GM12878 (cell line): ENCODE results near the gene HSPB1.

Experiments used
- ESRRA ChIP-seq: IDR thresholded peaks from 2 replicates; pipeline ENCODE4 v1.6.1; 2012; ENCODE audit warnings: mild to moderate bottlenecking, low read length, improper control_type of control experiment
- JUNB ChIP-seq: IDR thresholded peaks from 2 replicates; pipeline ENCODE4 v1.6.1; 2016; ENCODE audit warnings: antibody characterized with exemption, mild to moderate bottlenecking
- POLR2A ChIP-seq: IDR thresholded peaks from 2 replicates; pipeline ENCODE4 v1.6.1; 2011; ENCODE audit warnings: low read depth, mild to moderate bottlenecking, low read length
- SMAD1 ChIP-seq: fragments of 450-650 bp; IDR thresholded peaks from 2 replicates; pipeline ENCODE4 v1.6.1; 2018; ENCODE audit warnings: mild to moderate bottlenecking, low read depth; ENCODE audit not compliant: partially characterized antibody
- SPI1 ChIP-seq: IDR thresholded peaks from 2 replicates; pipeline ENCODE4 v1.6.1; 2011; ENCODE audit warnings: low read depth, mild to moderate bottlenecking, low read length, moderate library complexity, borderline replicate concordance; ENCODE audit not compliant: insufficient read depth
- TCF12 ChIP-seq: IDR thresholded peaks from 2 replicates; pipeline ENCODE4 v1.6.1; 2011; ENCODE audit warnings: low read depth, mild to moderate bottlenecking, low read length
- TCF3 ChIP-seq: IDR thresholded peaks from 2 replicates; pipeline ENCODE4 v1.6.1; 2012; ENCODE audit warnings: low read depth, mild to moderate bottlenecking, low read length, borderline replicate concordance; ENCODE audit not compliant: insufficient read depth
- YY1 ChIP-seq: IDR thresholded peaks from 2 replicates; pipeline ENCODE4 v1.6.1; 2011; ENCODE audit warnings: low read depth, mild to moderate bottlenecking, low read length
- TF ChIP-seq, protein P1 (sequence below), 3 experiments: IDR thresholded peaks in 2 of 3; conservative IDR thresholded peaks in 1 of 3; 2 replicates each; pipeline ENCODE4 v1.5.1; 2011; ENCODE audit warnings: low read depth in 3 of 3, low read length in 3 of 3, mild to moderate bottlenecking in 3 of 3, control low read depth in 2 of 3, moderate library complexity in 2 of 3, inconsistent platforms in 1 of 3, mixed read lengths in 1 of 3; ENCODE audit not compliant: control insufficient read depth in 2 of 3, insufficient read depth in 1 of 3; ENCODE audit errors: extremely low read depth in 1 of 3
- TF ChIP-seq, protein P2 (sequence below): fragments of 450-650 bp; formaldehyde crosslinking; IDR thresholded peaks from 2 replicates; pipeline ENCODE4 v1.5.0; 2022; ENCODE audit warnings: mild to moderate bottlenecking, missing genetic modification characterization

GRCh38 chr7:76326646-76327233, 24.3 kb downstream of the HSPB1 start:
- TF ChIP-seq ESRRA = no peak
- TF ChIP-seq, protein P1, sequence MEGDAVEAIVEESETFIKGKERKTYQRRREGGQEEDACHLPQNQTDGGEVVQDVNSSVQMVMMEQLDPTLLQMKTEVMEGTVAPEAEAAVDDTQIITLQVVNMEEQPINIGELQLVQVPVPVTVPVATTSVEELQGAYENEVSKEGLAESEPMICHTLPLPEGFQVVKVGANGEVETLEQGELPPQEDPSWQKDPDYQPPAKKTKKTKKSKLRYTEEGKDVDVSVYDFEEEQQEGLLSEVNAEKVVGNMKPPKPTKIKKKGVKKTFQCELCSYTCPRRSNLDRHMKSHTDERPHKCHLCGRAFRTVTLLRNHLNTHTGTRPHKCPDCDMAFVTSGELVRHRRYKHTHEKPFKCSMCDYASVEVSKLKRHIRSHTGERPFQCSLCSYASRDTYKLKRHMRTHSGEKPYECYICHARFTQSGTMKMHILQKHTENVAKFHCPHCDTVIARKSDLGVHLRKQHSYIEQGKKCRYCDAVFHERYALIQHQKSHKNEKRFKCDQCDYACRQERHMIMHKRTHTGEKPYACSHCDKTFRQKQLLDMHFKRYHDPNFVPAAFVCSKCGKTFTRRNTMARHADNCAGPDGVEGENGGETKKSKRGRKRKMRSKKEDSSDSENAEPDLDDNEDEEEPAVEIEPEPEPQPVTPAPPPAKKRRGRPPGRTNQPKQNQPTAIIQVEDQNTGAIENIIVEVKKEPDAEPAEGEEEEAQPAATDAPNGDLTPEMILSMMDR (IDR thresholded peaks at IDR 0.05 in 2 of 3, conservative IDR thresholded peaks at IDR 0.05 in 1 of 3; ENCODE audit: control insufficient read depth in 2 of 3, extremely low read depth in 1 of 3, insufficient read depth in 1 of 3, low read depth in 3 of 3, low read length in 3 of 3) = no peak
- no peak for TF ChIP-seq SMAD1
- no peak for TF ChIP-seq POLR2A
- no peak for TF ChIP-seq JUNB
- no peak for TF ChIP-seq SPI1
- no peak for TF ChIP-seq TCF12
- TF ChIP-seq TCF3 = no peak
- TF ChIP-seq YY1 = no peak
- TF ChIP-seq, protein P2, sequence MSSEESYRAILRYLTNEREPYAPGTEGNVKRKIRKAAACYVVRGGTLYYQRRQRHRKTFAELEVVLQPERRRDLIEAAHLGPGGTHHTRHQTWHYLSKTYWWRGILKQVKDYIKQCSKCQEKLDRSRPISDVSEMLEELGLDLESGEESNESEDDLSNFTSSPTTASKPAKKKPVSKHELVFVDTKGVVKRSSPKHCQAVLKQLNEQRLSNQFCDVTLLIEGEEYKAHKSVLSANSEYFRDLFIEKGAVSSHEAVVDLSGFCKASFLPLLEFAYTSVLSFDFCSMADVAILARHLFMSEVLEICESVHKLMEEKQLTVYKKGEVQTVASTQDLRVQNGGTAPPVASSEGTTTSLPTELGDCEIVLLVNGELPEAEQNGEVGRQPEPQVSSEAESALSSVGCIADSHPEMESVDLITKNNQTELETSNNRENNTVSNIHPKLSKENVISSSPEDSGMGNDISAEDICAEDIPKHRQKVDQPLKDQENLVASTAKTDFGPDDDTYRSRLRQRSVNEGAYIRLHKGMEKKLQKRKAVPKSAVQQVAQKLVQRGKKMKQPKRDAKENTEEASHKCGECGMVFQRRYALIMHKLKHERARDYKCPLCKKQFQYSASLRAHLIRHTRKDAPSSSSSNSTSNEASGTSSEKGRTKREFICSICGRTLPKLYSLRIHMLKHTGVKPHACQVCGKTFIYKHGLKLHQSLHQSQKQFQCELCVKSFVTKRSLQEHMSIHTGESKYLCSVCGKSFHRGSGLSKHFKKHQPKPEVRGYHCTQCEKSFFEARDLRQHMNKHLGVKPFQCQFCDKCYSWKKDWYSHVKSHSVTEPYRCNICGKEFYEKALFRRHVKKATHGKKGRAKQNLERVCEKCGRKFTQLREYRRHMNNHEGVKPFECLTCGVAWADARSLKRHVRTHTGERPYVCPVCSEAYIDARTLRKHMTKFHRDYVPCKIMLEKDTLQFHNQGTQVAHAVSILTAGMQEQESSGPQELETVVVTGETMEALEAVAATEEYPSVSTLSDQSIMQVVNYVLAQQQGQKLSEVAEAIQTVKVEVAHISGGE (CRISPR knock-in tag) = no peak
